Breast epithelium (tissue), 4 donors: ENCODE results near the gene ILRUN. TPM values are rescaled to one million over a fixed set of nuclear protein-coding genes. Genes with fewer than 3 reads are reported as not detected.
A peak's percentile ranks its signal among the peaks of the same experiment; 100 is the strongest.

Source experiments
- DNase-seq, 2 donors: peaks; one replicate each; pipeline ENCODE4 v3.0.0-alpha.2; 2019; ENCODE audit warnings: low spot score in 2 of 2
- H3K27ac ChIP-seq, 2 donors: fragments of 200-600 bp; sonication (generic) in 1 of 2; one replicate each; pipeline ENCODE4 v1.5.1; 2016 to 2019; ENCODE audit warnings: mild to moderate bottlenecking in 1 of 2
- H3K27me3 ChIP-seq, 2 donors: fragments of 200-600 bp; sonication (generic) in 1 of 2; one replicate each; pipeline versions ENCODE4 v1.5.1 to v1.6.0; 2017 to 2019; ENCODE audit warnings: control low read depth in 1 of 2, mild to moderate bottlenecking in 1 of 2
- H3K36me3 ChIP-seq: fragments of 200-600 bp; one replicate; pipeline ENCODE4 v1.5.1; 2019
- H3K4me1 ChIP-seq, 2 donors: fragments of 200-600 bp; sonication (generic); one replicate each; pipeline ENCODE4 v1.5.1; 2016 to 2019; ENCODE audit warnings: control low read depth in 1 of 2
- H3K4me3 ChIP-seq, 3 donors: fragments of 200-600 bp; sonication (generic); 1 replicate in 2 of 3; 2 replicates in 1 of 3; pipeline ENCODE4 v1.5.1; 2016 to 2019; ENCODE audit warnings: mild to moderate bottlenecking in 3 of 3, moderate library complexity in 2 of 3
- H3K9me3 ChIP-seq, 2 donors: fragments of 200-600 bp; sonication (generic) in 1 of 2; one replicate each; pipeline ENCODE4 v1.5.1; 2016 to 2019; ENCODE audit warnings: control low read depth in 1 of 2
- POLR2A ChIP-seq: fragments of 450-650 bp; IDR thresholded peaks from one replicate; pipeline ENCODE4 v1.6.1; 2016; ENCODE audit warnings: antibody characterized with exemption, mild to moderate bottlenecking, moderate library complexity
- POLR2AphosphoS5 ChIP-seq, 3 donors: sonication (generic); formaldehyde crosslinking; IDR thresholded peaks; one replicate each; pipeline ENCODE4 v1.6.1; 2017; ENCODE audit warnings: antibody characterized with exemption in 3 of 3
- intact Hi-C: fragments of 100-400 bp; cut with DNase I; formaldehyde crosslinking; loops from one replicate; pipeline ENCODE4 v1.15.1; 2023; ENCODE audit warnings: low total_unique reads
- total RNA-seq, 3 donors: library from RNA; depleted of rRNA; stranded (reverse); fragments of >200 nt; gene quantifications; one replicate each; pipeline ENCODE4 v1.1.0, GENCODE V29; 2016
- TF ChIP-seq, protein P1 (sequence below), 3 donors: fragments of 450-650 bp; IDR thresholded peaks; one replicate each; pipeline ENCODE4 v1.5.1; 2016 to 2017; ENCODE audit warnings: antibody characterized with exemption in 3 of 3, mild to moderate bottlenecking in 3 of 3, moderate library complexity in 3 of 3

ILRUN gene
- total RNA-seq, 3 donors from 2014 or later: 58.3 to 87.1 (median 63.7) TPM

DNA sequence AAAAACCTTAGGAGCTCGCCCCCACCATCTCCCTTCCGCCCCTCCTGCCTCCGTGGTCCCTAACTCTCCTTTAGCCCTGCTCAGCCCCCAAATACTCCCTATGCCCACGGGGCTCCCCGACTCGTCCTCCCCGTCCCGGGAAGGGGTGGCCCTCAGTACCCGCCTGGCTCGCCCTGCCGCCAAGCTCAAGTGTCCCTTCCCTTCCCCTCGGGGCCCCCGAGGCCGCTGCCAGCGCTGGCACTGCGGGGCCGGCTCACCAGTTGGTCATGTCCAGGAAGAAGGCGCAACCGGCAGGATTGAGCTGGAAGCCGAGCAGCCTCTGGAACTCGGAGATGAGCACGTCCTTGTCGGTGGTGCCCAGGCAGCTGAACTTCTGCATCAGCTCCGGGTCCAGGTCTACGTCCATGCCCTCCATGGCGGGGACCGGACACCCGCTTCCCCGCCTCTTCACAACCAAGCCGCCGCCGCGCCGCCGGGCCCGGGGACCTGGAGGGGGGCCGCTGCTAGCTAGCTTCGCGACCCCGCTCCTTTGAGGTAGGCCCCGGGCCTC lies 303 bp downstream of the ILRUN start:
- peak overlapping the region; percentile 92 to 99 for H3K27ac ChIP-seq
- no peaks in the 10 kb centered on the region for H3K27me3 ChIP-seq
- intact Hi-C loops: no loop called here
- peaks cover 0 to 12% of the 10 kb centered on the region in 2 donors for H3K4me1 ChIP-seq
- TF ChIP-seq POLR2AphosphoS5 (IDR thresholded peaks at IDR 0.05) (peak in 1 of 3 donors; percentile 53), POLR2A (no peak)
- TF ChIP-seq, protein P1, sequence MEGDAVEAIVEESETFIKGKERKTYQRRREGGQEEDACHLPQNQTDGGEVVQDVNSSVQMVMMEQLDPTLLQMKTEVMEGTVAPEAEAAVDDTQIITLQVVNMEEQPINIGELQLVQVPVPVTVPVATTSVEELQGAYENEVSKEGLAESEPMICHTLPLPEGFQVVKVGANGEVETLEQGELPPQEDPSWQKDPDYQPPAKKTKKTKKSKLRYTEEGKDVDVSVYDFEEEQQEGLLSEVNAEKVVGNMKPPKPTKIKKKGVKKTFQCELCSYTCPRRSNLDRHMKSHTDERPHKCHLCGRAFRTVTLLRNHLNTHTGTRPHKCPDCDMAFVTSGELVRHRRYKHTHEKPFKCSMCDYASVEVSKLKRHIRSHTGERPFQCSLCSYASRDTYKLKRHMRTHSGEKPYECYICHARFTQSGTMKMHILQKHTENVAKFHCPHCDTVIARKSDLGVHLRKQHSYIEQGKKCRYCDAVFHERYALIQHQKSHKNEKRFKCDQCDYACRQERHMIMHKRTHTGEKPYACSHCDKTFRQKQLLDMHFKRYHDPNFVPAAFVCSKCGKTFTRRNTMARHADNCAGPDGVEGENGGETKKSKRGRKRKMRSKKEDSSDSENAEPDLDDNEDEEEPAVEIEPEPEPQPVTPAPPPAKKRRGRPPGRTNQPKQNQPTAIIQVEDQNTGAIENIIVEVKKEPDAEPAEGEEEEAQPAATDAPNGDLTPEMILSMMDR (IDR thresholded peaks at IDR 0.05): no peak
- DNase-seq: peak; percentile 65 to 68
- peak overlapping the region; percentile 64 to 97 (median 86) for H3K4me3 ChIP-seq
- H3K36me3 ChIP-seq: no peaks in the 10 kb centered on the region
- H3K9me3 ChIP-seq: no peaks in the 10 kb centered on the region

DNA sequence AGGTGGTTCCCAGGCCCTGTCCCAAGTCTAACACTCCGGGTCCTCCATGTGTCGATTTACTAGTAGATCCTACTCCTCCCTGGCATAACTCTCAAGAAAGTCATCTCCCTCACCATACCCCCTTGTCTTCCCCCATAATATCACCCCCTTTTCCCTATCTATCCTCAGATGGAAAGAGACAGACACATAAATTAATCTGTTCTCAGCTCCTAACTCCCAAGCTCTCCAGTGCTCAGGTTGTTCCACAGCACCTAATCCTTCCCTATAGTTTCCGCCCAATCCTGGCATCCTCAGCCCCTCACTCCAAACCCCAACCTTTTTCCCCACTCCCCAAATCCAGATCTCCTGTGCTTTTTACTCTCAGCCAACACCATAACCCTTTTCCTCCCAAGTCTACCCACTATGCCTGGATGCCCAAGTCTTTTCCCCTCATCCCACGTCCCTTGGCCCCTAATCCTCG lies 808 bp downstream of the ILRUN start:
- no peak for DNase-seq
- H3K27me3 ChIP-seq: no peaks in the 10 kb centered on the region
- H3K4me3 ChIP-seq: peak overlapping the region; percentile 64 to 97 (median 86)
- peaks cover 0 to 12% of the 10 kb centered on the region in 2 donors for H3K4me1 ChIP-seq
- H3K9me3 ChIP-seq: no peaks in the 10 kb centered on the region
- no peaks in the 10 kb centered on the region for H3K36me3 ChIP-seq
- intact Hi-C loops: no loop called here
- peak overlapping the region; percentile 92 to 99 for H3K27ac ChIP-seq
- TF ChIP-seq, protein P1 (IDR thresholded peaks at IDR 0.05): no peak
- TF ChIP-seq POLR2A: no peak
- TF ChIP-seq POLR2AphosphoS5 (IDR thresholded peaks at IDR 0.05): no peak

DNA sequence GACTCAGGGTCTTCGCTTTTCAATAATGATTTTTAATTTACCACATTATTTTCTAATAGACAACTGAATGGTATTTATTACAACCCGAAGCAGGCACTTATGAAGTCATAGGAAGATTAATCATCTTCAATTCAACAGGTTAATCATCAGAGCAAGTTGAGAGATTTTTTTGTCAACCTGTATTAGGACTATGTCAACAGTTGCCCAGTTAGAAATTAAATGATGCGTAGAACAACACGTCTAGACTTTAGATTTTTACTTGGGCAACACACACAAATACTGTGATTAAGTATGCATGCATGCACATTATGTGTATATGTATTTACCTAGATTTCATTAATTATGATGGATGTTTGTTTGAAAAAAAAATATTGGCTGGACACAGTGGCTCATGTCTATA lies 4.3 kb downstream of the ILRUN start:
- H3K9me3 ChIP-seq: no peaks in the 10 kb centered on the region
- no peaks in the 10 kb centered on the region for H3K36me3 ChIP-seq
- peaks cover 0 to 12% of the 10 kb centered on the region in 2 donors for H3K4me1 ChIP-seq
- no peak for DNase-seq
- no peak overlapping the region for H3K4me3 ChIP-seq
- TF ChIP-seq, protein P1 (IDR thresholded peaks at IDR 0.05): no peak
- TF ChIP-seq POLR2A: no peak
- no peak for TF ChIP-seq POLR2AphosphoS5 (IDR thresholded peaks at IDR 0.05)
- H3K27ac ChIP-seq: no peak overlapping the region
- intact Hi-C loops: no loop called here
- H3K27me3 ChIP-seq: no peaks in the 10 kb centered on the region

DNA sequence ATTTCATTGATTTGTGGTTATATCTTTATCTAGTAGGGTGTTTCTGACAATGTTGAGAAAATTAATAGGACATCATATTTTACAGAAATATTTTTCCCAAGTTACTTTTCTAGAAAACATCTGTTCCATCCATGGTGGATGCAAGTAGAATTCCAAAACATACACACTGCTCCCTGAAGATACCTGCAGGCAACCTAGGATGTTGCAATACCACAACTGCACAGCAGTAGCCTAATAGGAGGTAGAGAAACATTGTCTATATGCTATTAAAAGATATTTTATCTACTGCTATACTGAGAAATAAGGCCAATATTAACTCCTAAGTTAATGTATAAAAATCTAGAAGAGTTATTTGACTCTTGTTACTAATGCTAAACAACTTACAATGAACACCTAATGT lies 6.8 kb downstream of the ILRUN start:
- H3K27ac ChIP-seq: no peak overlapping the region
- no peaks in the 10 kb centered on the region for H3K9me3 ChIP-seq
- H3K4me1 ChIP-seq: peaks cover 0 to 7% of the 10 kb centered on the region in 2 donors
- no peaks in the 10 kb centered on the region for H3K27me3 ChIP-seq
- H3K36me3 ChIP-seq: no peaks in the 10 kb centered on the region
- no peak for DNase-seq
- no peak overlapping the region for H3K4me3 ChIP-seq
- intact Hi-C loops: no loop called here
- TF ChIP-seq POLR2AphosphoS5 (IDR thresholded peaks at IDR 0.05): no peak
- TF ChIP-seq POLR2A: no peak

DNA sequence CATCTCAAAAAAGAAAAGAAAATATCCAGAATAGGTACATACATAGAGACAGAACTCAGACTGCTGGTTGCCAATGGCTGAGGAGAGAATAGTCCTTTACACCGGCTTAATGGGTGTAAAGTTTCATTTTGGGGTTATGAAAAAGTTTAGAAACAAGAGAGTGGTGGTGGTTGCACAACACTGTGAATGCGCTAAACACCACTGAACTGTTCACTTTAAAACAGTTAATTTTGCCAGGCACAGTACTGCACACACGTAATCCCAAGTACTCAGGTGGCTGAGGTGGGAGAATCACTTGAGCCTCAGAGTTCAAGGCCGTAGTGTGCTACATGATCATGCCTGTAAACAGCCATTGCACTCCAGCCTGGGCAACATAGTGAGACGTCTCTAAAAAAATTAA lies 7.6 kb downstream of the ILRUN start:
- H3K27me3 ChIP-seq: no peaks in the 10 kb centered on the region
- no peak overlapping the region for H3K27ac ChIP-seq
- H3K9me3 ChIP-seq: no peaks in the 10 kb centered on the region
- H3K4me3 ChIP-seq: no peak overlapping the region
- H3K36me3 ChIP-seq: no peaks in the 10 kb centered on the region
- no peak for DNase-seq
- TF ChIP-seq POLR2A: no peak
- no peak for TF ChIP-seq POLR2AphosphoS5 (IDR thresholded peaks at IDR 0.05)
- TF ChIP-seq, protein P1 (IDR thresholded peaks at IDR 0.05): no peak
- intact Hi-C loops: no loop called here
- H3K4me1 ChIP-seq: no peaks in the 10 kb centered on the region
